Esophagus muscularis mucosa (tissue), 2 donors: ENCODE results near the gene NDST4.

ENCODE experiments used
- EP300 ChIP-seq: sonication (generic); formaldehyde crosslinking; IDR thresholded peaks from one replicate; pipeline ENCODE4 v1.6.1; 2017; ENCODE audit warnings: antibody characterized with exemption
- POLR2A ChIP-seq: fragments of 450-650 bp; IDR thresholded peaks from one replicate; pipeline ENCODE4 v1.6.1; 2017; ENCODE audit warnings: antibody characterized with exemption, moderate library complexity, mild to moderate bottlenecking, low read depth

DNA sequence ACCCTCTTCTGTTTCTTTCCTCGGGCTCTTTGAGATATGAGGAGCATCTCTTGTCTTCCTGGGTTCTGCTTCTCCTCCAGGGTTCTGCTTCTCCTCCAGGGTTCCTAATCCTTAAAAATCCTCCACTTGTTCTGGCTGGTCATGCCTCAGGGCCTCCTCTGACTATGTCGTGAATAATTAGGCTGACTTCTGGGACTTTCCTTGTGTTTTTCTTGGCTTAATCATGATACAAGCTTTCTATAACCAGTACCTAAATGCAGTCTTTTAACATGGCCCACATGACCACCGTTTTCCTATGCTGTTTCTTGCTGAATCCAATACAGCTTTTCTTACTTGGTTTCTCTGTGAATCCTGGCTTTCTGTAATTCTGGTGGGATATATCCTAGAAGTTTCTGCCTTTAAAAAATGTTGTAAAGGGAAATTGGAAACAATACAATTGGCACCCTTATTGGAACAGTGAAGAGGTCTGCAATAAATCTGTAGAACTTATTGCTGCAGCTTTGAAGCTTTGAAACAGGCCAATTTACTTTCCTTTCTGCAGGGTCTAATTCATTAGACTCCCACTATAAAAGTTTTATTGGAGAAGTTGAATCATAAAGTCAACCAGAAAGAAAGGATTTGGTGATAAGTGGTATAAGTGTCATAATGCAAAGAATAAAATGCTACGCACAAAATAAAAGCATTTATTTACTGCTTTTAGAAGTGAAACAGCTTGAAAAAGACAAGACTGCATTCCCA lies 301.7 kb downstream of the NDST4 start:
- TF ChIP-seq POLR2A (no peak), EP300 (no peak)
